Sigmoid colon (tissue), 3 donors: ENCODE measurements around the gene SPACA5B.

Experiments used
- CTCF ChIP-seq, 4 experiments: fragments of 450-650 bp in 3 of 4; fragments of 200-600 bp in 1 of 4; IDR thresholded peaks; one replicate each; pipeline ENCODE4 v1.5.1; 2016 to 2019; ENCODE audit warnings: antibody characterized with exemption in 4 of 4, mild to moderate bottlenecking in 3 of 4, moderate library complexity in 2 of 4
- POLR2A ChIP-seq, 2 donors: fragments of 450-650 bp; IDR thresholded peaks; one replicate each; pipeline ENCODE4 v1.6.1; 2016; ENCODE audit warnings: antibody characterized with exemption in 2 of 2, mild to moderate bottlenecking in 2 of 2, moderate library complexity in 2 of 2

GRCh38 chrX:48179691-48180090 lies 49.3 kb downstream of the SPACA5B start:
- no peak for TF ChIP-seq POLR2A (IDR thresholded peaks at IDR 0.05)
- TF ChIP-seq CTCF (IDR thresholded peaks at IDR 0.05) = no peak
